A549 (cell line): ENCODE measurements around the gene TMBIM1. TPM values are rescaled to one million over a fixed set of nuclear protein-coding genes. Genes with fewer than 3 reads are reported as not detected.

Experiments
- ATAC-seq, 2 experiments: fragments of 200-7000 bp in 1 of 2; fragments of >200 bp in 1 of 2; cut with Nextera tagmentation in 1 of 2; cut with Tn5 transposase in 1 of 2; 3 replicates each; pipeline versions ENCODE4 v1.8.0 to v1.9.1; 2018 to 2020; ENCODE audit warnings: mild to moderate bottlenecking in 1 of 2, moderate library complexity in 1 of 2
- CTCF ChIA-PET: fragments of 300-600 bp; sonication (Branson Sonifier 250); formaldehyde crosslinking; extraction: SDS; loops from one replicate; lab custom pipeline; 2021; ENCODE audit warnings: antibody characterized with exemption, inconsistent platforms; lab: Yijun Ruan, JAX
- POLR2A ChIA-PET: fragments of 350-600 bp; formaldehyde crosslinking; extraction: SDS; loops from one replicate; lab custom pipeline; 2021; ENCODE audit warnings: antibody characterized with exemption, inconsistent platforms; lab: Yijun Ruan, JAX
- DNase-seq, 2 experiments: peaks; one replicate each; pipeline versions ENCODE4 v3.0.0 to v3.0.0-alpha.2; 2011 to 2016; ENCODE audit warnings: low read depth in 1 of 2, low spot score in 1 of 2
- FAIRE-seq: peaks from 2 replicates; lab custom pipeline; 2011; peaks lifted over from hg19 to GRCh38; lab: Jason Lieb, UNC
- H3K27ac ChIP-seq, 2 experiments: fragments of >200 bp; sonication (Bioruptor Twin); formaldehyde crosslinking; 3 replicates each; pipeline ENCODE4 v1.5.1; 2016 to 2017
- H3K4me1 ChIP-seq: fragments of >200 bp; sonication (Bioruptor Twin); formaldehyde crosslinking; 3 replicates; pipeline ENCODE4 v1.6.1; 2016
- H3K4me2 ChIP-seq: fragments of >200 bp; sonication (Bioruptor Twin); formaldehyde crosslinking; 3 replicates; pipeline ENCODE4 v1.6.1; 2016
- H3K4me3 ChIP-seq: fragments of >200 bp; sonication (Bioruptor Twin); formaldehyde crosslinking; 3 replicates; pipeline ENCODE4 v1.5.1; 2016
- H3K9me3 ChIP-seq: fragments of >200 bp; sonication (Bioruptor Twin); formaldehyde crosslinking; 3 replicates; pipeline ENCODE4 v1.6.1; 2016
- BHLHE40 ChIP-seq: IDR thresholded peaks from 2 replicates; pipeline ENCODE4 v1.6.1; 2012; ENCODE audit warnings: low read depth, low read length, inconsistent platforms
- CHD4 ChIP-seq: fragments of 200-600 bp; sonication (generic); IDR thresholded peaks from 2 replicates; pipeline ENCODE4 v1.6.1; 2016; ENCODE audit warnings: antibody characterized with exemption, mild to moderate bottlenecking, borderline replicate concordance
- CTCF ChIP-seq: fragments of >200 bp; sonication (Bioruptor Twin); formaldehyde crosslinking; IDR thresholded peaks from 3 replicates; pipeline ENCODE4 v1.5.1; 2016
- EHMT2 ChIP-seq: fragments of 200-600 bp; sonication (generic); IDR thresholded peaks from 2 replicates; pipeline ENCODE4 v1.6.1; 2016; ENCODE audit warnings: antibody characterized with exemption, low read depth, mild to moderate bottlenecking, moderate library complexity
- ELK1 ChIP-seq: fragments of 150-350 bp; IDR thresholded peaks from 2 replicates; pipeline ENCODE4 v1.6.1; 2014; ENCODE audit warnings: low read depth, mild to moderate bottlenecking, low read length
- EP300 ChIP-seq, 2 experiments: fragments of >200 bp; sonication (Bioruptor Twin); formaldehyde crosslinking; IDR thresholded peaks; 2 replicates in 1 of 2; 3 replicates in 1 of 2; pipeline ENCODE4 v1.6.1; 2016 to 2017
- ESRRA ChIP-seq: fragments of 150-350 bp; IDR thresholded peaks from 2 replicates; pipeline ENCODE4 v1.6.1; 2014; ENCODE audit warnings: mild to moderate bottlenecking, low read length, borderline replicate concordance
- FOSB ChIP-seq: fragments of 250-450 bp; sonication (Bioruptor Pico); IDR thresholded peaks from 2 replicates; pipeline ENCODE4 v1.5.0; 2020; ENCODE audit warnings: mild to moderate bottlenecking, moderate library complexity
- FOXS1 ChIP-seq: fragments of 250-450 bp; sonication (Bioruptor Pico); IDR thresholded peaks from 2 replicates; pipeline ENCODE4 v1.5.0; 2020; ENCODE audit warnings: mild to moderate bottlenecking, moderate library complexity
- HOXA7 ChIP-seq: fragments of 250-450 bp; sonication (Bioruptor Pico); IDR thresholded peaks from 2 replicates; pipeline ENCODE4 v1.5.0; 2020; ENCODE audit warnings: mild to moderate bottlenecking, moderate library complexity
- HOXB5 ChIP-seq: fragments of 250-450 bp; sonication (Bioruptor Pico); IDR thresholded peaks from 2 replicates; pipeline ENCODE4 v1.5.0; 2020; ENCODE audit warnings: mild to moderate bottlenecking, moderate library complexity
- JUN ChIP-seq, 2 experiments: fragments of >200 bp; sonication (Bioruptor Twin); formaldehyde crosslinking; IDR thresholded peaks; 2 replicates in 1 of 2; 3 replicates in 1 of 2; pipeline ENCODE4 v1.6.1; 2016 to 2017
- MAZ ChIP-seq: fragments of 150-350 bp; IDR thresholded peaks from 2 replicates; pipeline ENCODE4 v1.6.1; 2014; ENCODE audit warnings: antibody characterized with exemption, low read depth, low read length, borderline replicate concordance
- MYC ChIP-seq: IDR thresholded peaks from 2 replicates; pipeline ENCODE4 v1.6.1; 2012; ENCODE audit warnings: mild to moderate bottlenecking, inconsistent platforms, low read length, improper control_type of control experiment, borderline replicate concordance
- NFE2L2 ChIP-seq: fragments of 150-350 bp; conservative IDR thresholded peaks from 2 replicates; pipeline ENCODE4 v1.6.1; 2014; ENCODE audit warnings: low read length
- NR3C1 ChIP-seq: fragments of >200 bp; sonication (Bioruptor Twin); formaldehyde crosslinking; IDR thresholded peaks from 3 replicates; pipeline ENCODE4 v1.6.1; 2017
- RARB ChIP-seq: fragments of 250-450 bp; sonication (Bioruptor Pico); IDR thresholded peaks from 2 replicates; pipeline ENCODE4 v1.8.0; 2021; ENCODE audit warnings: mild to moderate bottlenecking, moderate library complexity
- RFX5 ChIP-seq: fragments of 450-650 bp; IDR thresholded peaks from 2 replicates; pipeline ENCODE4 v1.7.1; 2014; ENCODE audit warnings: antibody characterized with exemption, mild to moderate bottlenecking, moderate library complexity
- ZNF302 ChIP-seq: fragments of 250-450 bp; sonication (Bioruptor Pico); IDR thresholded peaks from 2 replicates; pipeline ENCODE4 v1.9.0; 2021; ENCODE audit warnings: inconsistent platforms, mild to moderate bottlenecking, moderate library complexity
- ZSCAN20 ChIP-seq: fragments of 250-450 bp; sonication (Bioruptor Pico); IDR thresholded peaks from 2 replicates; pipeline ENCODE4 v1.8.0; 2022; ENCODE audit warnings: mild to moderate bottlenecking, moderate library complexity
- WGBS: methylation state at CpG from one replicate; pipeline ENCODE4 v1.1.6; 2017; ENCODE audit errors: missing lambda C conversion rate; 5-methylcytosine and 5-hydroxymethylcytosine counted together
- polyA plus RNA-seq, 4 experiments: library from polyadenylated mRNA; depleted of rRNA in 3 of 4; stranded (reverse); fragments of >200 nt; fragmentation: RNase III in 1 of 4; extraction: RNeasy Plus Mini Kit Qiagen cat#74134 plus additional on column Dnase treatment in 1 of 4; gene quantifications; 2 replicates in 3 of 4; 3 replicates in 1 of 4; pipeline ENCODE4 v1.2.3, GENCODE V29; 2011 to 2017
- TF ChIP-seq, protein P1 (sequence below): fragments of 250-450 bp; sonication (Bioruptor Pico); IDR thresholded peaks from 2 replicates; pipeline ENCODE4 v1.5.0; 2021; ENCODE audit warnings: mild to moderate bottlenecking, moderate library complexity, borderline replicate concordance
- TF ChIP-seq, protein P2 (sequence below): fragments of >200 bp; sonication (Bioruptor Twin); formaldehyde crosslinking; IDR thresholded peaks from 3 replicates; pipeline ENCODE4 v1.6.1; 2016
- TF ChIP-seq, protein P3 (sequence below): fragments of 450-650 bp; IDR thresholded peaks from 2 replicates; pipeline ENCODE4 v1.6.1; 2014; ENCODE audit warnings: antibody characterized with exemption

TMBIM1 gene
- polyA plus RNA-seq, 2 of the 4 experiments (the other 2 are of a cell fraction): 61.4 to 70.4 TPM

DNA sequence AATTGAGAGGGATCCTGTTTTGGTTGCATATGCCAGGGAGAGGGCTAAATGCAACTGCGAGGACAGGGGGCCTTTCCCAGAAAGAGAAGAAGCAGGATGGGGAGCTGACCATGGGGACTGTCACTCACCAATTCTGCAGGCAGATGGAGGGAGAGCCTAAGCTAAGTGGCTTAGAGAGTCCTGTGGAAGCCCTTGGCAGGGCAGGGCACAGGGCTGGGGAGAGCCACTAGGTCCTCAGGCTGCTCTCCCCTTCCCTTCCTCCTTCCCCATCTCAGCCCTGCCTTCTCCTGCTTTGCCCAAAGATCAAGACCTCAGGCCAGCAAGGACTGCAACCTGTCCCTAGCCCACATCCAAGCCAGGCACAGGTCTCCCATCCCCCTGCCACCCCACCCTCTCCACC, 40.0 kb upstream of the TMBIM1 start:
- H3K9me3 ChIP-seq: no peaks in the 10 kb centered on the region
- CTCF ChIA-PET: interaction anchor here (1.2 kb wide), 1 partner anchor 31 kb away, joined by 4 read pairs; no protein-coding TSS in a partner anchor
- no peak overlapping the region for H3K4me3 ChIP-seq
- no peaks in the 10 kb centered on the region for H3K4me1 ChIP-seq
- peak; percentile 27 to 59; a peak in 4 of 6 replicates for ATAC-seq
- peak overlapping the region in 1 of 2 experiments; percentile 21; a peak in 1 of 6 replicates for H3K27ac ChIP-seq
- DNase-seq: no peak
- 96% methylated on average over 1 of the region's 1 CpG for WGBS
- POLR2A ChIA-PET: no interaction called here
- FAIRE-seq: no peak
- TF ChIP-seq, protein P1, sequence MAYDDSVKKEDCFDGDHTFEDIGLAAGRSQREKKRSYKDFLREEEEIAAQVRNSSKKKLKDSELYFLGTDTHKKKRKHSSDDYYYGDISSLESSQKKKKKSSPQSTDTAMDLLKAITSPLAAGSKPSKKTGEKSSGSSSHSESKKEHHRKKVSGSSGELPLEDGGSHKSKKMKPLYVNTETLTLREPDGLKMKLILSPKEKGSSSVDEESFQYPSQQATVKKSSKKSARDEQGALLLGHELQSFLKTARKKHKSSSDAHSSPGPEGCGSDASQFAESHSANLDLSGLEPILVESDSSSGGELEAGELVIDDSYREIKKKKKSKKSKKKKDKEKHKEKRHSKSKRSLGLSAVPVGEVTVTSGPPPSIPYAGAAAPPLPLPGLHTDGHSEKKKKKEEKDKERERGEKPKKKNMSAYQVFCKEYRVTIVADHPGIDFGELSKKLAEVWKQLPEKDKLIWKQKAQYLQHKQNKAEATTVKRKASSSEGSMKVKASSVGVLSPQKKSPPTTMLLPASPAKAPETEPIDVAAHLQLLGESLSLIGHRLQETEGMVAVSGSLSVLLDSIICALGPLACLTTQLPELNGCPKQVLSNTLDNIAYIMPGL (CRISPR knock-in tag): no peak
- TF ChIP-seq HOXA7 (no peak), HOXB5 (no peak), FOXS1 (CRISPR knock-in tag) (no peak), BHLHE40 (no peak), NFE2L2 (no peak)
- no peak overlapping the region for H3K4me2 ChIP-seq

DNA sequence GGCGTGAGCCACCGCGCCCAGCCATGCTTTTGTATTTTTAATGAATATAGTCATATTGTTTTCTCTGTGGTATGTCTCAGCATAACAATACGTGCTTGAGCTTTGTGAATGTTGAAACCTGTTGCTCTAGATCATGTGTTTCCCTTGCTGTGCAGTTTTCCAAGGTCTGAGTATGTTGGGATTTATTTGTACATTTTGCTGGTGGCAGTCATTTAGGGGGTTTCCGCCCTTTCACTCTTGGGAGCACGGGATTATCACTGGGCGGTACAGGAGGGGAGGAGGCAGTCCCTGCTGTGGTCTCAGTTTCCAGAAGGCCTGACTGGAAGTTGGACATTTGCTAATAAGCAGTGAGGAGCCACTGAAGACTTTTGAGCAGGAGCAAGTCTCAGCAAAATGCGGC, 39.4 kb upstream of the TMBIM1 start:
- ATAC-seq: no peak
- Histone ChIP-seq H3K27ac (no peak overlapping the region), H3K9me3 (no peaks in the 10 kb centered on the region), H3K4me2 (no peak overlapping the region), H3K4me1 (no peaks in the 10 kb centered on the region), H3K4me3 (no peak overlapping the region)
- WGBS: 82% methylated on average over 8 of the region's 8 CpGs
- no peak for FAIRE-seq
- POLR2A ChIA-PET: no interaction called here
- CTCF ChIA-PET: interaction anchor here (0.6 to 3.0 kb wide), 3 partner anchors 25 to 45 kb away, joined by 3 to 13 read pairs (median 4); partner anchors contain the start of gene CATIP
- no peak for DNase-seq
- TF ChIP-seq CTCF (no peak), CHD4 (no peak), RARB (no peak), ZNF302 (CRISPR knock-in tag) (no peak), EP300 (IDR thresholded peaks at IDR 0.05) (no peak), FOSB (no peak), NR3C1 (no peak), ELK1 (no peak), MAZ (no peak), RFX5 (no peak), MYC (no peak), JUN (IDR thresholded peaks at IDR 0.05) (no peak), ESRRA (no peak), EHMT2 (no peak), HOXB5 (no peak), ZSCAN20 (CRISPR knock-in tag) (no peak)
- TF ChIP-seq, protein P2, sequence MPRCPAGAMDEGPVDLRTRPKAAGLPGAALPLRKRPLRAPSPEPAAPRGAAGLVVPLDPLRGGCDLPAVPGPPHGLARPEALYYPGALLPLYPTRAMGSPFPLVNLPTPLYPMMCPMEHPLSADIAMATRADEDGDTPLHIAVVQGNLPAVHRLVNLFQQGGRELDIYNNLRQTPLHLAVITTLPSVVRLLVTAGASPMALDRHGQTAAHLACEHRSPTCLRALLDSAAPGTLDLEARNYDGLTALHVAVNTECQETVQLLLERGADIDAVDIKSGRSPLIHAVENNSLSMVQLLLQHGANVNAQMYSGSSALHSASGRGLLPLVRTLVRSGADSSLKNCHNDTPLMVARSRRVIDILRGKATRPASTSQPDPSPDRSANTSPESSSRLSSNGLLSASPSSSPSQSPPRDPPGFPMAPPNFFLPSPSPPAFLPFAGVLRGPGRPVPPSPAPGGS: no peak
- TF ChIP-seq, protein P3, sequence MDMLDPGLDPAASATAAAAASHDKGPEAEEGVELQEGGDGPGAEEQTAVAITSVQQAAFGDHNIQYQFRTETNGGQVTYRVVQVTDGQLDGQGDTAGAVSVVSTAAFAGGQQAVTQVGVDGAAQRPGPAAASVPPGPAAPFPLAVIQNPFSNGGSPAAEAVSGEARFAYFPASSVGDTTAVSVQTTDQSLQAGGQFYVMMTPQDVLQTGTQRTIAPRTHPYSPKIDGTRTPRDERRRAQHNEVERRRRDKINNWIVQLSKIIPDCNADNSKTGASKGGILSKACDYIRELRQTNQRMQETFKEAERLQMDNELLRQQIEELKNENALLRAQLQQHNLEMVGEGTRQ: no peak
- TF ChIP-seq, all 56 proteins: peak for 0
